Endothelial cell of umbilical vein (primary cell): Measurements from ENCODE around the gene RAB14. TPM values are rescaled to one million over a fixed set of nuclear protein-coding genes. Genes with fewer than 3 reads are reported as not detected.

Source experiments
- BruUV-seq: library from RNA; stranded (reverse); fragments of 400-500 nt; replicated peaks from 2 replicates; lab custom pipeline; 2021; lab: Mats Ljungman, UMichigan
- CTCF ChIA-PET: fragments of 300-600, 350-600 bp; sonication (Branson Sonifier 250); formaldehyde crosslinking; loops from one replicate; lab custom pipeline; 2021; ENCODE audit warnings: antibody characterized with exemption, inconsistent platforms; lab: Charles Lee
- POLR2A ChIA-PET: fragments of 300-600, 350-600 bp; sonication (Branson Sonifier 250); formaldehyde crosslinking; loops from one replicate; lab custom pipeline; 2021; ENCODE audit warnings: antibody characterized with exemption, inconsistent platforms; lab: Charles Lee
- DNase-seq: peaks from one replicate; pipeline ENCODE4 v3.0.0-alpha.2; 2011; ENCODE audit warnings: low read depth, low spot score
- FAIRE-seq: peaks from 2 replicates; lab custom pipeline; 2011; peaks lifted over from hg19 to GRCh38; lab: Jason Lieb, UNC
- H2AFZ ChIP-seq: 2 replicates; pipeline ENCODE4 v1.6.0; 2012; ENCODE audit warnings: low read depth, low read length, control low read depth, inconsistent platforms
- H3K27ac ChIP-seq: 2 replicates; pipeline ENCODE4 v1.5.1; 2011; ENCODE audit warnings: low read depth, mild to moderate bottlenecking, control low read depth, low read length, moderate library complexity; ENCODE audit not compliant: insufficient read depth
- H3K27me3 ChIP-seq, 2 experiments: 2 replicates each; pipeline versions ENCODE4 v1.6.0 to v1.6.1; 2011; ENCODE audit warnings: low read length in 2 of 2, mixed read lengths in 1 of 2; ENCODE audit not compliant: control insufficient read depth in 2 of 2, insufficient read depth in 2 of 2
- H3K36me3 ChIP-seq, 2 experiments: 2 replicates in 1 of 2; 3 replicates in 1 of 2; pipeline ENCODE4 v1.5.1; 2011; ENCODE audit warnings: low read length in 2 of 2, mild to moderate bottlenecking in 1 of 2, moderate library complexity in 1 of 2; ENCODE audit not compliant: control insufficient read depth in 2 of 2, insufficient read depth in 2 of 2; ENCODE audit errors: extremely low read depth in 1 of 2
- H3K4me1 ChIP-seq: 3 replicates; pipeline ENCODE4 v1.5.1; 2011; ENCODE audit warnings: mild to moderate bottlenecking, low read length; ENCODE audit not compliant: control insufficient read depth, insufficient read depth; ENCODE audit errors: extremely low read depth
- H3K4me2 ChIP-seq: 2 replicates; pipeline ENCODE4 v1.6.1; 2011; ENCODE audit warnings: low read length, control low read depth, mixed read lengths; ENCODE audit not compliant: insufficient read depth
- H3K4me3 ChIP-seq, 3 experiments: fragments of 200-600 bp in 1 of 3; sonication (generic), shearing (Covaris generic) in 1 of 3; replicated peaks in 1 of 3; 2 replicates each; pipeline ENCODE4 v1.5.1; 2011 to 2016; ENCODE audit warnings: control low read depth in 3 of 3, low read length in 3 of 3, mild to moderate bottlenecking in 2 of 3, inconsistent platforms in 1 of 3, low read depth in 1 of 3, moderate library complexity in 1 of 3; ENCODE audit not compliant: insufficient read depth in 1 of 3
- H3K79me2 ChIP-seq: 2 replicates; pipeline ENCODE4 v1.6.0; 2012; ENCODE audit warnings: low read length, inconsistent platforms; ENCODE audit not compliant: control insufficient read depth, insufficient read depth
- H3K9ac ChIP-seq: replicated peaks from 2 replicates; pipeline ENCODE3; 2011; ENCODE audit warnings: low read length, control low read depth; ENCODE audit not compliant: insufficient read depth; ENCODE audit errors: extremely low read depth
- H3K9me1 ChIP-seq: replicated peaks from 3 replicates; pipeline ENCODE4 v1.6.0; 2011; ENCODE audit warnings: mild to moderate bottlenecking, low read length; ENCODE audit not compliant: control insufficient read depth, insufficient read depth; ENCODE audit errors: extremely low read depth
- H3K9me3 ChIP-seq: replicated peaks from 2 replicates; pipeline ENCODE4 v1.5.1; 2012; ENCODE audit warnings: low read length, inconsistent platforms; ENCODE audit not compliant: control insufficient read depth, insufficient read depth
- H4K20me1 ChIP-seq: replicated peaks from 2 replicates; pipeline ENCODE3; 2011; ENCODE audit warnings: mild to moderate bottlenecking, low read length; ENCODE audit not compliant: control insufficient read depth, insufficient read depth; ENCODE audit errors: extremely low read depth
- EZH2 ChIP-seq: IDR thresholded peaks from 2 replicates; pipeline ENCODE4 v1.6.1; 2012; ENCODE audit warnings: borderline replicate concordance, low read depth, mild to moderate bottlenecking, moderate library complexity, low read length, inconsistent platforms; ENCODE audit not compliant: severe bottlenecking
- FOS ChIP-seq: IDR thresholded peaks from 2 replicates; pipeline ENCODE4 v1.6.1; 2011; ENCODE audit warnings: mild to moderate bottlenecking, low read length, moderate library complexity, borderline replicate concordance; ENCODE audit not compliant: insufficient read depth
- GATA2 ChIP-seq: IDR thresholded peaks from 2 replicates; pipeline ENCODE4 v1.7.0; 2011; ENCODE audit warnings: low read depth, mild to moderate bottlenecking, moderate library complexity, mixed read lengths, low read length; ENCODE audit not compliant: insufficient read length, insufficient read depth
- JUN ChIP-seq: IDR thresholded peaks from 2 replicates; pipeline ENCODE4 v1.6.1; 2011; ENCODE audit warnings: borderline replicate concordance, low read depth; ENCODE audit not compliant: insufficient read length, insufficient read depth
- MAX ChIP-seq: IDR thresholded peaks from 2 replicates; pipeline ENCODE4 v1.6.1; 2011; ENCODE audit not compliant: insufficient read depth, insufficient read length
- MYC ChIP-seq: IDR thresholded peaks from one replicate; pipeline ENCODE4 v1.6.1; 2011; ENCODE audit warnings: mild to moderate bottlenecking, low read depth, low read length
- POLR2A ChIP-seq: IDR thresholded peaks from 2 replicates; pipeline ENCODE4 v1.6.1; 2012; ENCODE audit warnings: low read depth, mild to moderate bottlenecking, control low read depth, low read length
- POLR2AphosphoS5 ChIP-seq: IDR thresholded peaks from 2 replicates; pipeline ENCODE4 v1.6.1; 2012; ENCODE audit warnings: low read depth, mild to moderate bottlenecking, control low read depth, low read length, moderate library complexity; ENCODE audit not compliant: insufficient read depth
- dilution Hi-C: fragments of 300-500 bp; cut with MboI; formaldehyde crosslinking; loops from one replicate; pipeline ENCODE4 v1.15.0; 2019; ENCODE audit warnings: low sequenced_read_pairs; ENCODE audit not compliant: extremely low pct_ligation_motif_present
- intact Hi-C: fragments of 100-400 bp; cut with micrococcal nuclease; formaldehyde crosslinking; loops from one replicate; pipeline ENCODE4 v1.10.0; 2022
- polyA plus RNA-seq, 4 experiments: library from polyadenylated mRNA; depleted of rRNA in 3 of 4; stranded (reverse) in 3 of 4; unstranded in 1 of 4; fragments of >200 nt; gene quantifications; 2 replicates each; pipeline versions ENCODE4 v1.2.1 to v1.2.3, GENCODE V29; 2011 to 2012; ENCODE audit warnings: missing spikeins in 1 of 4
- total RNA-seq: library from RNA; stranded (reverse); gene quantifications from 2 replicates; pipeline ENCODE4 v1.2.3, GENCODE V29; 2021

RAB14 gene
- total and polyA plus RNA-seq, 2 donors (not counting 3 experiments of a cell fraction or from before 2014, with no cell fraction given) = 18.9 to 79.3 TPM

DNA sequence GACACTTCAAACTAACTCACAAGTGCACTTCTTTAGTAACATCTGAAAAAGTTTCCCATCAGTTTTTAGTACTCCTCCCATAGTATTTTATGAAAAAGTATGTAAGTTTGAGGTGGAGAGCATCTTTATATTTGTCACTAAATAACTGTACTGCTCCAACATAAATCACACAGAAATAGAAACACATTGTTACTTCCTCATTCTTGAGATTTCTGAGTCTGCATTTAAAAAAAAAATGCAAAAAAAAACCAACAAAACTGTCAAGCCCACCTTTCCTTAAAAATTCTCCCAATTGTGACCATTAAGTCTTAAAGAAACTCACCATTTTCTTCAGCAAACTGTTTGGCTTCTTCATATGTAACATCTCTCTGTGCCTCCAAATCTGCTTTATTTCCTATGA is 18.7 kb downstream of the RAB14 start:
- DNase-seq = no peak
- Histone ChIP-seq H3K9me1 (no peaks in the 10 kb centered on the region), H3K4me1 (no peaks in the 10 kb centered on the region), H2AFZ (no peak overlapping the region), H3K9me3 (no peaks in the 10 kb centered on the region), H3K27me3 (no peaks in the 10 kb centered on the region), H3K4me2 (no peak overlapping the region), H3K9ac (no peak overlapping the region), H3K4me3 (no peak overlapping the region), H4K20me1 (peaks cover 4% of the 10 kb centered on the region), H3K79me2 (peaks cover 49% of the 10 kb centered on the region), H3K36me3 (peaks cover 6 to 19% of the 10 kb centered on the region in 2 experiments), H3K27ac (no peak overlapping the region)
- TF ChIP-seq GATA2 (no peak), MAX (no peak), EZH2 (no peak), JUN (no peak), POLR2A (no peak), POLR2AphosphoS5 (no peak), FOS (no peak), MYC (no peak)
- dilution Hi-C loops = no loop called here
- FAIRE-seq = no peak
- no TSS peak for BruUV-seq
- CTCF ChIA-PET = interaction anchor here (1.5 kb wide), 1 partner anchor 13 kb away, joined by 5 read pairs; no protein-coding TSS in a partner anchor
- POLR2A ChIA-PET = no interaction called here
- intact Hi-C loops = no loop called here
